ENCODE results near the gene SKIC8. TPM values are rescaled to one million over a fixed set of nuclear protein-coding genes. Genes with fewer than 3 reads are reported as not detected.

Gene SKIC8
- total RNA-seq, 4 donors from 2014 or later: 38.7 to 59.6 (median 56.9) TPM

DNA sequence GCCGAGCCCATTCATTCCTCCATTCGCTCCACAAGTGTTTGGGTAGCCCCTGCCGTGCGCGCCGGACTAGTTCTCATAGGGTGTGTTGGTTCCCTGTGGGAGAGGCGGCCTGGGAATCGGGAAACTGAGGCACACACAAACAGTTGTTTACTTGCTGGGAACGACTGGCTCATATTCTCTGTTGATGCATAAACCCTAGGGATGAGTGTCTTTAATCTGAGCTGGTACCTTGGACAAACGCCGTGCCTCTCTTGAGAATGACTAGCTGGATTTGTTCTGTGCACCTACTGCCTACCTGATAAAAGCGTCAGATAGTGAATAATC is 34.3 kb downstream of the SKIC8 start:
- WGBS, 2 donors: 18 to 63% methylated on average over 1 to 8 of the region's 12 CpGs
- H3K4me3 ChIP-seq: peak overlapping the region; percentile 55 to 86 (median 64)
- no peaks in the 10 kb centered on the region for H3K36me3 ChIP-seq
- H3K9me3 ChIP-seq: no peaks in the 10 kb centered on the region
- no peak for DNase-seq
- no peak for TF ChIP-seq POLR2A (IDR thresholded peaks at IDR 0.05)
- TF ChIP-seq, protein P1, sequence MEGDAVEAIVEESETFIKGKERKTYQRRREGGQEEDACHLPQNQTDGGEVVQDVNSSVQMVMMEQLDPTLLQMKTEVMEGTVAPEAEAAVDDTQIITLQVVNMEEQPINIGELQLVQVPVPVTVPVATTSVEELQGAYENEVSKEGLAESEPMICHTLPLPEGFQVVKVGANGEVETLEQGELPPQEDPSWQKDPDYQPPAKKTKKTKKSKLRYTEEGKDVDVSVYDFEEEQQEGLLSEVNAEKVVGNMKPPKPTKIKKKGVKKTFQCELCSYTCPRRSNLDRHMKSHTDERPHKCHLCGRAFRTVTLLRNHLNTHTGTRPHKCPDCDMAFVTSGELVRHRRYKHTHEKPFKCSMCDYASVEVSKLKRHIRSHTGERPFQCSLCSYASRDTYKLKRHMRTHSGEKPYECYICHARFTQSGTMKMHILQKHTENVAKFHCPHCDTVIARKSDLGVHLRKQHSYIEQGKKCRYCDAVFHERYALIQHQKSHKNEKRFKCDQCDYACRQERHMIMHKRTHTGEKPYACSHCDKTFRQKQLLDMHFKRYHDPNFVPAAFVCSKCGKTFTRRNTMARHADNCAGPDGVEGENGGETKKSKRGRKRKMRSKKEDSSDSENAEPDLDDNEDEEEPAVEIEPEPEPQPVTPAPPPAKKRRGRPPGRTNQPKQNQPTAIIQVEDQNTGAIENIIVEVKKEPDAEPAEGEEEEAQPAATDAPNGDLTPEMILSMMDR (IDR thresholded peaks at IDR 0.05): no peak
- peak overlapping the region; percentile 81 to 87 (median 86) for H3K27ac ChIP-seq
- H3K4me1 ChIP-seq: peaks cover 13 to 36% (median 18%) of the 10 kb centered on the region in 3 donors
- H3K27me3 ChIP-seq: no peaks in the 10 kb centered on the region
- intact Hi-C loops (cut with DNase I): no loop called here

DNA sequence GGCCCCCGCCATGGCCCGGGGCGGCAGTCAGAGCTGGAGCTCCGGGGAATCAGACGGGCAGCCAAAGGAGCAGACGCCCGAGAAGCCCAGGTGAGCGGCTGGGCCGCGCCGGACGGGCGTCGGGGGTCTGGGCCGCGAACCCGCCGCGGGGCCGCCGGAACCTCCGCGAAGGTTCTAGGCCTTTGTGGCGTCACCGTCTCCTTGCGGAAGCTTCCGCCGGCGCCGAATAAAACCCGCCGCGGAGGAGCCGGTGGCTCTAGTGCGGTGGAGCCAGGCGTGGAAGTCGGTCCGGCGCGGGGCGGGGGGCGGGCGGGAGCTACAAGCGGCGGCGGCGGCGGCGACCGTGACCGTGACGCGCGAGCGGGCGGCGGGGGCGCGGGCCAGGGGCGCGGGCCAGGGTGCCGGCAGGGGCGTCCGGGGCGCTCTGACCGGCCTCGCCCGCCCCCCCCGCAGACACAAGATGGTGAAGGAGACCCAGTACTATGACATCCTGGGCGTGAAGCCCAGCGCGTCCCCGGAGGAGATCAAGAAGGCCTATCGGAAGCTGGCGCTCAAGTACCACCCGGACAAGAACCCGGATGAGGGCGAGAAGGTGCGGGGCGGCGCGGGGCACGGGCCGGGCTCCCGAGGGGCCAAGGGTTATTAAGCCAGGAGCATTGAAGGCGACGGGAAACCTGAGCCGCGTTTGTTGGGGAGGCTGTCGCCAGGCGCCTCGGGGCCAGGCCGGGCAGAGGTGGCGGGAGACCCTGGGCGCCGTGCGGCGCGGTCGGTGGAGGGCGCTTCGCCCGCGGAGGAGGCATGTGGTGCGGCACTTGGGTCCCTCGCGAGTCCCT is 34.9 kb downstream of the SKIC8 start, which contains the start of gene DNAJA4:
DNAJA4 (plus strand) TSS at position 259 of the 833 bp plus-strand sequence; CDS start at position 461, 202 bp downstream.
- no peak for TF ChIP-seq POLR2A (IDR thresholded peaks at IDR 0.05)
- TF ChIP-seq, protein P1 (IDR thresholded peaks at IDR 0.05): no peak
- intact Hi-C loops (cut with DNase I): no loop called here
- 1% methylated on average over 15 of the region's 107 CpGs; no CpG with 5 or more reads in 1 of the 2 donors for WGBS, 2 donors
- Histone ChIP-seq H3K4me1 (peaks cover 13 to 36% (median 18%) of the 10 kb centered on the region in 3 donors), H3K27ac (peak within 1 kb of the TSS; percentile 81 to 87 (median 86)), H3K4me3 (peak within 1 kb of the TSS; percentile 55 to 86 (median 64)), H3K27me3 (no peaks in the 10 kb centered on the region), H3K36me3 (no peaks in the 10 kb centered on the region), H3K9me3 (no peaks in the 10 kb centered on the region)
- DNase-seq: no peak

DNA sequence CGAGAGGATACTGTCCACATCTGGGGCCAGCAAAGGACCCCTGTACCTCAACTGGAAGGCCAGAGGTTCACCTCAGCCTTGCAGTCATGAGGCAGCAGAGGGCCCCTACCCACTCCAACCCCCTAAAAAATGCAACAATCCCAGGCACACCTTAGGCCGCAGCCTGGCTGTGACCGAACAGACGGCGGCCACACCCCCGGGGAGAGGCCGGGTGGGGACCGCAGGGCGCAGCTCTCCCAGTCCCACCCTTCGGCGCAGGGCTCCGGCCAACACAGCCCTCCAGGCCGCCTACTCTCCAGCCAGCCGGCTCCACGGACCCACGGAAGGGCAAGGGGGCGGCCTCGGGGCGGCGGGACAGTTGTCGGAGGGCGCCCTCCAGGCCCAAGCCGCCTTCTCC is 35.5 kb downstream of the SKIC8 start:
- H3K4me1 ChIP-seq: peaks cover 13 to 36% (median 18%) of the 10 kb centered on the region in 3 donors
- no peaks in the 10 kb centered on the region for H3K36me3 ChIP-seq
- no peaks in the 10 kb centered on the region for H3K27me3 ChIP-seq
- TF ChIP-seq POLR2A (IDR thresholded peaks at IDR 0.05): no peak
- TF ChIP-seq, protein P1 (IDR thresholded peaks at IDR 0.05): no peak
- H3K27ac ChIP-seq: peak overlapping the region; percentile 81 to 87 (median 86)
- no peaks in the 10 kb centered on the region for H3K9me3 ChIP-seq
- H3K4me3 ChIP-seq: peak overlapping the region; percentile 55 to 86 (median 64)
- no CpG with 5 or more reads among the region's 23 CpGs for WGBS, 2 donors
- no peak for DNase-seq
- intact Hi-C loops (cut with DNase I): no loop called here

DNA sequence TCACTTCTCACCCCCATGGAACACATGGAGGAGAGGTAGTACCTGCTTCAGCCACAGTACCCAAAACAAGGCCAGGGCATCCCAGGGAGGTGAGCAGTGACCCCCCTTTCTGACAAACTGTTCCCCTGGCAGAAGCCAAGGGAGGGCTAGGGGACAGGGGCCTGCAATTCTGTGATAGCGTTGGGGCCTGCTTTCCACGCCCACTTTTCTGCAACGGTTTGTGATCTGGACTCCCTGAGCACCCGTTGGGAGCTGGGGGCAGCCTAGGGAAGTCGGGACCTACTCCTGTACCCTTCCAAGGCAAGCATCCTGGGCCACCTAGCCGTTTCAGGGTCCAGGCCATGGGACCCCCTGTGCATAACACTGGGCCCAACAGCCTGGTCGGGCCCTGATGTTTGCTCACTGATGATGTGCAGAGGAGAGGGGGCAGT is 36.0 kb downstream of the SKIC8 start:
- Histone ChIP-seq H3K9me3 (no peaks in the 10 kb centered on the region), H3K27ac (peak overlapping the region in 1 of 4 donors; percentile 81), H3K4me3 (no peak overlapping the region), H3K36me3 (no peaks in the 10 kb centered on the region), H3K4me1 (peaks cover 13 to 36% (median 18%) of the 10 kb centered on the region in 3 donors), H3K27me3 (no peaks in the 10 kb centered on the region)
- TF ChIP-seq POLR2A (IDR thresholded peaks at IDR 0.05): no peak
- TF ChIP-seq, protein P1 (IDR thresholded peaks at IDR 0.05): no peak
- 94% methylated on average over 6 of the region's 7 CpGs; no CpG with 5 or more reads in 1 of the 2 donors for WGBS, 2 donors
- no peak for DNase-seq
- intact Hi-C loops (cut with DNase I): no loop called here

DNA sequence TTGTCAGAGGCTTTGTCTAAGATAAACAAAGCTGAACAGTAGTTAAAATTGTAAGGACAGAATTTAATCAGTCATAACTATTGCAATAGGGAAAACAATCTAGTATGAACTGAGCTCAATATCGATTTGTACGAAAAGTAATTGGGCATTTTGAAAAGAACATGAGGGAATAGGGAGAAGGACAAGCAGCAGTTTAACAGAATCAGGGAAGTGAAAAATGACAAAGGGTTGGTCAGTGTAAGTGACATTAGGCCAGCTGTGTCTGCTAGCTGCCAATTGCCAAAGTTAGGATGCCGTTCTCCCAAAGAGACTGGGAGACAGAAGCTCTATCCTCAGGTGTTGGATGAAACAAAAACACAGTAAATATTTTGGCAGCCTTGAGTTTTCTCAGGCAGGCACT is 38.3 kb downstream of the SKIC8 start:
- H3K4me1 ChIP-seq: peaks cover 9 to 23% (median 11%) of the 10 kb centered on the region in 3 donors
- intact Hi-C loops (cut with DNase I): no loop called here
- TF ChIP-seq, protein P1 (IDR thresholded peaks at IDR 0.05): no peak
- TF ChIP-seq POLR2A (IDR thresholded peaks at IDR 0.05): no peak
- no peak overlapping the region for H3K4me3 ChIP-seq
- no peak overlapping the region for H3K27ac ChIP-seq
- DNase-seq: no peak
- no peaks in the 10 kb centered on the region for H3K27me3 ChIP-seq
- no peaks in the 10 kb centered on the region for H3K9me3 ChIP-seq
- 66 to 75% methylated on average over 3 of the region's 3 CpGs for WGBS, 2 donors
- H3K36me3 ChIP-seq: no peaks in the 10 kb centered on the region
